GM19238 (cell line): ENCODE data around the gene C1orf159.
"Not testable (repeated sequence)": the region's sequence is repeated elsewhere in the genome, so short reads cannot be mapped to it uniquely, and the experiment has no call there.

Experiments used
- DNase-seq: peaks from one replicate; pipeline ENCODE4 v3.0.0; 2011; ENCODE audit warnings: low spot score; ENCODE audit not compliant: insufficient read length

C1orf159 gene

DNA sequence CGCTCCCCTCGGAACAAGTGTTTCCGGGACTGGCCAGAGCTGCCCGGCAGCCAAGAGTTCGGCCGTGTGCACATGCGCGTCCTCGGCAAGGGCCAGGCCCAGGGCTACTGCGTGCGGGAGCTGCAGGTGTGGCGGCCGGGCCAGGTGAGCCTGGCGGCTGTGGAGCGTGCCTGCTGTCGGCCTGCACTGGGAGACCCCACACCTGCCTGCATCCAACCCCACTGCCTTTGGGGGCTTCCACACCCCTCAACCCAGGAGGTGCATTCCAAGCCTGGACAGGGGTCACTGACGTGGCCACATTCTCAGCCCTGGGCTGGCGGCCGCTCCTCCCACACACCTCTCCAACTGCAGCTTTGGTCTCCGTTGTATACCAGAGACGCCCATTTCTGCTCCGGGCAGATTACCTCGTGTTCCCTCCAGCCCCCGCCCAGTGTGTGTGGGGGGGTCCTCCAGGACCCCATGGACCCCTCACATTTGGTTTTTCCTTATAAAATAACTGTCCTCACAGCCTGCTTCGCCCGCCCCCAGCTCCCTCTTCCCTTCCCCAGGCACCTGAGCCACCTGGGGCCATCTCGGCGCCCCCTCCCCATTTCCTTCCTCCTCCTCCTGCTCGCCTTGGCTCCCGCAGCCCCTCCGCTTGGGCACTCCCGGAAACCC lies 47.9 kb downstream of the C1orf159 start:
- DNase-seq, result no peak

DNA sequence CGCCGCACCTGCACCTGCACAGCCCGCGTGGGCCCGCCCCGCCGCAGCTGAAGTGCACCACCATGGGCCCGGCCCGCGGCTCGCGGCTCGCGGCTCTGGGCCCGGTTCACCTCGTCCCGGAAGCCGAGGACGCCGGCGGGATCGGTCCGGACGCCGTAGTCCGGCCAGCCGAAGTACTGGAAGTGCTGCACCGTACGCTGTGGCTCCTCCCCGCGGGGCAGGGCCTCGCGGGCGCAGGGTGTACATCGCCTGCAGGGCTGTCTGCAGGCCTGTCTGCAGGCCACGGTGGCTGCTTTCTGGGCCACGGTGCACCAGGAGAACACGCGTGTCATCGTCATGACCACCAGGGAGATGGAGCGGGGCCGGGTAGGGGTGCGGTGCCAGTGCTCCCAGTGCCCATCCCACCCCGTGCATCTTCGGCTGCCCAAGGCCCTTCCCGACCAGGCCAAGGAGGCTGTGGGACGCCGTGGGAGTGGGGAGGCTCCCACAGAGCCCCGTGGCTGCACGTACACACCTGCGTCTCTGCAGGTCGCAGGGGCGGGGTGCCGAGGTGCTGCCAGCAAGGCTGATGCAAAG lies 48.5 kb downstream of the C1orf159 start:
- no peak for DNase-seq

DNA sequence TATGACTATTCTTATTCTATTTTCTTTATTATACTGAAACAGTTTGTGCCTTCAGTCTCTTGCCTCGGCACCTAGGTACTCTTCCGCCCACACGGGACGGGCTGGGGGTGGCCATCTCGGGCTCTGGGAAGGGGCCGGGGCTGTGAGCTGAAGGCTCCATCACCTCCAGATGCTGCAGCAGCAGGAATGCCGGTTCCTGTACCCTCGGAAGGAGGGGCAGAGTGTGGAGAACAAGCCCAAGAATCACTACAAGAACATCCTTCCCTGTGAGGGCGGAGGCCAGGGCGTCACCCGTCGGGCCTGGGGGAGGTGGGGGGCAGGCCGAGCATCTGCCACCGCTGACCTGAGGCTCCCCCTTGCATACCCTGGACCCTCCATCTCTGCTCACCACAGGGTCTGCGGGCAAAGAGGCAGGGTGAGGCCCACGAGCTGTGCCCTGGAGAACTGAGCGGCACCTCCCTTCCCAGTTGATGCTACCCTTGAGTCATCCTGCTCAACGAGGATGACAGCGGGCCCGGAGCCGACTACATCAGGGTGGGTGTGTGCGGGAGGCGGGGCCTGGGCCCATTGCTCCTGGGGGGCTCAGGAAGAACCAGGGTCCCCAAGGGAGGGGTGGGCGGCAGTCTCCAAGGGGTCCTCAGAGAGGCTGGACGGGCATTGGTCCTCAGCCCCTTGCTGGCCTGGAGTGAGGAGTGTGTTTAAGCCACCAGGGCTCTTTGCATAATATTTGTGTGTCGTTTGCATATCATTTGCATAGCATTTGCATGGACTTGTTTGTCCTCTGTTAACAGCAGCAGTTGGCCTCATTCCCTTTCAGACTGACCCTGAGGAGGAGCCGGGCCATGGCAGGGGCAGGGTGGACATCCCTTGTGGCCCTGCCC lies 49.2 kb downstream of the C1orf159 start:
- DNase-seq, result no peak

DNA sequence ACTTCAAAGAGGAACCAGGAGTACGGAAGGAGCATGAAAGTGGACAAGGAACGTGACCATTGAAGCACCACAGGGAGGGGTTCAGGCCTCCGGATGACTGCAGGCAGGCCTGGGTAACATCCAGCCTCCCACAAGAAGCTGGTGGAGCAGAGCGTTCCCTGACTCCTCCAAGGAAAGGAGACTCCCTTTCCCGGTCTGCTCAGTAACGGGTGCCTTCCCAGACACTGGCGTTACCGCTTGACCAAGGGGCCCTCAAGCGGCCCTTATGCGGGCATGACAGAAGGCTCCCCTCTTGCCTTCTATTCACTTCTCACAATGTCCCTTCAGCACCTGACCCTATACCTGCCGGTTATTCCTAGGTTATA lies 50.0 kb downstream of the C1orf159 start:
- DNase-seq, result not testable (repeated sequence)

- no peak for DNase-seq
Observed at GRCh38 chr1:1065265-1065939, 50.5 kb downstream of the C1orf159 start.

DNA sequence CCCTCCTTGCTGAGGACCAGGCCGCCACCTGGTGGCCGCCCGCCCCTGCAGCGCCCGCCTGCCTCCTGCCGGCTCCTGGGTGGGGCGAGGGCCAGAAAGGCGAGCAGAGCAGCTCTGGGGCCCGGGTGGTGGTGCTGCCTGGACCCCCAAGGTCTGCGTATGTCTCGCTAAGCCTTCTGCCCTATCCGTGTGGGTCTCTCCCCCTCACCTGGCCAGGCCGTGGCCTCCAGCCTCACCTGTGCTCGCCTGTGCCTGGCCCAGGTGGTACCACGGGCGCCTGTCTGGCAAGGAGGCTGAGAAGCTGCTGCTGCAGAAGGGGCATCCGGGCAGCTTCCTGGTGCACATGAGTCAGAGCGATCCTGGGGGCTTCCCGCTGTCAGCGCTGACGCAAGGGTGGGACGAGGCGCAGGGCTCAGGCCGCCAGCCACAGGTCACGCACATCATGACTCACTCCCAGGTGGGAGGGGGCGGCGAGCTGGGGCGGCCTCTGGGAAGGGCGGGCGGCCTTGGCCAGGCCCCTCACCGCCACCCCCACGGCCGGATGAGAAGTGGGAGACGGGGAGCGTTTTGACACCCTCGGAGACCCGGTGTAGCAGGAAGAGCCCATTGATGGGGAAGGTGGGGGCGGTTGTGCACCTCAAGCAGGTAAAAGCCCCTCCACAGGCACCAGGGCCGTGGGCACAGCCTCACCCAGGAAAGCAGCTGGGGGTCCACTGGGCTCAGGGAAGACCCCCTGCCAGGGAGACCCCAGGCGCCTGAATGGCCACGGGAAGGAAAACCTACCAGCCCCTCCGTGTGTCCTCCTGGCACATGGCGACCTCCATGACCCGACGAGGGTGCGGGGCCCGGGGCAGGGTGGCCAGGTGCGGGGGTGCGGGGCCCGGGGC lies 51.7 kb downstream of the C1orf159 start:
- DNase-seq, result peak; percentile 95

- no peak for DNase-seq
Observed at GRCh38 chr1:1063261-1063944, 52.5 kb downstream of the C1orf159 start.

GRCh38 chr1:1062348-1063163 lies 53.3 kb downstream of the C1orf159 start:
- DNase-seq, result no peak

DNA sequence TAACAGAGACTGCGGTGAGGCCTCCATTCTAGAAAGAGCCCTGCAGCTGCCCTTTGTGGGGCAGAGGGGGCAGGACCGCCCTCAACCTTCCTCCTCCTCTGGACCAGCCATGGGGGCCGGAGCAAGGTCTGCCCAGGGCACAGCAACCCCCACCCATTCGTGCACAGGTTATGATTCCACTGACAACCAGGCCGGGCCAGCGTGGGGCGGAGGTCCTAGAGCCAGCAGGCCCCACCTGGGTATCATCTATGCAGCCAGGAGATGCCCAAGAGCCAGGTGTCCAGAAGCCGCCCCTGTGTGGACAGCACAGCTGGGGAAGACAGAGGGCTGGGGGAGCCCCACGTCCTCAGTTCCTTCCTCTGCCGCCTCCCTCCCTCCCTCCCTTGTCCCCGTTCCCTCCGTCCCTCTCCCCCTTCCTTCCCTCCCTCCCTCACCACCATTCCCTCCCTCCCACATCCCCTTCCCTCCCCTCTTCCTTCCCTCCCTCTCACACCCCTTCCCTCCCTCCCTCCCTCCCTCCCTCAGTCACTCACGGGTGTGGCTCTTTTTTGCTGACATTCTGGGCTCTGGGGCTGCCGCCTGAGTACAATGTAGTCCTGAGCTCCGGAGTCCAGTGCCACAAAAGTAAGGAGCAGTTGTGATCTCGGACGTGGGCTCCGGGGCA lies 54.1 kb downstream of the C1orf159 start:
- no peak for DNase-seq

- DNase-seq, result no peak
Observed at GRCh38 chr1:1060281-1061000, 55.4 kb downstream of the C1orf159 start.

DNA sequence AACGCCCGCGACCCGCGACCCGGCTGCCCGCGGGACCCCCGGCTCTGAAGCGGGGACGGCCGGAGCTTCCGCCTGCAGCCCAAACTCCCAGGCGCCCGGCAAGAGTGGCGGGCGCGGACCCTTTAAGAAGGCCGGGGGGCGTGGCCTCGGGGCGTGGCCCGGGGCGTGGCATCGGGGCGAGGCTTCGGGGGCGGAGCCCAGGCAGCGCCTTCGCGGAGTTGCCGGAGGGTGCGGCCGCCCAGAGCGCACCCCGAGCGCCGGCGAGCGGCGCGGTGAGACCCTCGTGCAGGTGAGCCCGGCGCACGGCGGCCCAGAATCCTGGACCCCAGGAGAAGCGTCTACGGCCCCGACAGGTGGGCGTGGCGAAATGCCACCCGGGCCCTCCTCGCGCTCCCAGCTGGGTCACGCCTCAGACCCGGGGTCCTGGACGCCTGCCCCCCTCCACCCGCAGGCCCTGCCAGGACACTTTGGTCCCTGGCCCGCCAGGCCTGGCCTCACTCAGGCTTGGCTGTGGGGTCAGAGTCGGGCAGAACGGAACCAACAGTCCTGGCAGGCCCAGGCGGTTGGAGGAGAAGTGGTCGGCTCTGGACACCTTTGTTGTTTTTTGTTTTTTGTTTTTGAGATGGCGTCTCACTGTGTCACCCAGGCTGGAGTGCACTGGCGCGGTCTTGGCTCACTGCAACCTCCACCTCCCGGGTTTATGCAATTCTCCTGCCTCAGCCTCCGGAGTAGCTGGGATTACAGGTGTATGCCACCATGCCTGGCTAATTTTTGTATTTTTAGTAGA lies 56.2 kb downstream of the C1orf159 start:
- DNase-seq, result peak; percentile 99

DNA sequence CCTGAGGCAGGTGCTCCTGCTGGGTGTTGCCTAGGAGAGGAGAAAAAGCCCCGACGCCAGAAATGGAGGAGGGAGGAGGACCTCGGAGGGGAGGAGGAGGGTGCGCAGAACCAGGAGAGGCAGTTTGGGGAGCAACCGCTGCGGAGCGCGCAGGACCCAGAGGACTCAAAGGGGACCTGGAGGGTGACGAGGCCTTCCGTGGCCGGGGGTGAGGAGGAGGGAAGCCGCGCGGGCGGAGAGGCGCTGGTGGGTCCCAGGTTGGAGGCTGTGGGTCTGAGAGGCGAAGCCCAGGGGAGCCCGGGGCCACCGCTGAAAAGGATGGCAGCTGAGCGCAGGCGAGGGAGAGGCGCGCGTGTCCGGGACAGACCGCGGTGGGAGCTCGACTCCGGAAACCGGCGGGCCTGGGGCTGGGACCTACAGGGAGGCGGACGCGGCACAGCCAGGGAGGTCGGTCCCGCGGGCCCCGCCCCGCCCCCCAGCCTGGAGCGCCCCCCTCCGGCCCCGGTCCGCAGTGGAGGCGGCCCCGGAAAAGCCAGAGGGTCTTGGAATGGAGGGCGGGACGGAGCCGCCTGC lies 56.9 kb downstream of the C1orf159 start:
- peak; percentile 49 for DNase-seq

GRCh38 chr1:1058088-1058905 lies 57.6 kb downstream of the C1orf159 start:
- no peak for DNase-seq

DNA sequence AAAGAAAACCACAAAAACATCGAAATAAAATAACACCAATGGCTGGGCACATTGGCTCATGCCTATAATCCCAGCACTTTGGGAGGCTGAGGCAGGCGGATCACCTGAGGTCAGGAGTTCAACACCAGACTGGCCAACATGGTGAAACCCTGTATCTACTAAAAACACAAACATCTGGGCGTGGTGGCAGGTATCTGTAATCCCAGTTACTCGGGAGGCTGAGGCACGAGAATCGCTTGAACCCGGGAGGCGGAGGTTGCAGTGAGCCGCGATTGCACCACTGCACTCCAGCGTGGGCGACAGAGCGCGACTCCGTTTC lies 58.2 kb downstream of the C1orf159 start:
- not testable (repeated sequence) for DNase-seq

GRCh38 chr1:1055841-1056736 lies 59.8 kb downstream of the C1orf159 start:
- no peak for DNase-seq
